ENCODE data around the gene ENTHD1. TPM values are rescaled to one million over a fixed set of nuclear protein-coding genes. Genes with fewer than 3 reads are reported as not detected.

ENTHD1 gene
- total RNA-seq, 3 donors from 2014 or later, result not detected

GRCh38 chr22:39939830-39940229 is 46.3 kb upstream of the ENTHD1 start:
- H3K4me3 ChIP-seq, result no peak overlapping the region
- no peaks in the 10 kb centered on the region for H3K4me1 ChIP-seq (ENCODE audit: low read depth)
- intact Hi-C loops (cut with DNase I, micrococcal nuclease), result no loop called here
- ATAC-seq, result no peak
- H3K36me3 ChIP-seq (ENCODE audit: low read depth), result no peaks in the 10 kb centered on the region
- DNase-seq, result no peak
- no peaks in the 10 kb centered on the region for H3K9me3 ChIP-seq
- TF ChIP-seq CTCF (IDR thresholded peaks at IDR 0.05), result no peak

- DNase-seq (no peak), ATAC-seq (no peak)
- Histone ChIP-seq H3K36me3 (ENCODE audit: low read depth) (no peaks in the 10 kb centered on the region), H3K4me3 (no peak overlapping the region), H3K9me3 (no peaks in the 10 kb centered on the region), H3K4me1 (ENCODE audit: low read depth) (no peaks in the 10 kb centered on the region)
- no peak for TF ChIP-seq CTCF (IDR thresholded peaks at IDR 0.05)
- intact Hi-C loops (cut with DNase I, micrococcal nuclease), result no loop called here
These were observed 45.0 kb upstream of the ENTHD1 start for GRCh38 chr22:39938509-39939111.

GRCh38 chr22:39937906-39938305 is 44.3 kb upstream of the ENTHD1 start:
- no peak for TF ChIP-seq CTCF (IDR thresholded peaks at IDR 0.05)
- no peak overlapping the region for H3K4me3 ChIP-seq
- intact Hi-C loops (cut with DNase I, micrococcal nuclease), result no loop called here
- no peaks in the 10 kb centered on the region for H3K9me3 ChIP-seq
- peak; percentile 39 for ATAC-seq
- no peaks in the 10 kb centered on the region for H3K36me3 ChIP-seq (ENCODE audit: low read depth)
- DNase-seq, result no peak
- no peaks in the 10 kb centered on the region for H3K4me1 ChIP-seq (ENCODE audit: low read depth)

GRCh38 chr22:39936523-39937145 is 43.1 kb upstream of the ENTHD1 start:
- intact Hi-C loops (cut with DNase I, micrococcal nuclease), result no loop called here
- Histone ChIP-seq H3K9me3 (no peaks in the 10 kb centered on the region), H3K4me1 (ENCODE audit: low read depth) (no peaks in the 10 kb centered on the region), H3K4me3 (no peak overlapping the region), H3K36me3 (ENCODE audit: low read depth) (no peaks in the 10 kb centered on the region)
- no peak for TF ChIP-seq CTCF (IDR thresholded peaks at IDR 0.05)
- DNase-seq (no peak), ATAC-seq (no peak)

- Histone ChIP-seq H3K4me1 (ENCODE audit: low read depth) (no peaks in the 10 kb centered on the region), H3K4me3 (no peak overlapping the region), H3K36me3 (ENCODE audit: low read depth) (no peaks in the 10 kb centered on the region), H3K9me3 (no peaks in the 10 kb centered on the region)
- DNase-seq (no peak), ATAC-seq (no peak)
- no peak for TF ChIP-seq CTCF (IDR thresholded peaks at IDR 0.05)
- intact Hi-C loops (cut with DNase I, micrococcal nuclease), result no loop called here
These were observed 42.1 kb upstream of the ENTHD1 start for GRCh38 chr22:39935612-39936011.

Data from mucosa of descending colon (tissue), 3 donors.